GM21528 (cell line): ENCODE results near the gene SOX5.

Source experiments
- ATAC-seq: cut with Tn5 transposase; IDR thresholded peaks from one replicate; pipeline ENCODE4 v1.9.1; 2021; ENCODE audit warnings: mild to moderate bottlenecking, moderate library complexity; ENCODE audit not compliant: unreplicated experiment, low FRiP score

SOX5 gene

GRCh38 chr12:23631786-23632377, 317.6 kb downstream of the SOX5 start:
- no peak for ATAC-seq

GRCh38 chr12:23630524-23630923, 318.9 kb downstream of the SOX5 start:
- ATAC-seq = no peak

- no peak for ATAC-seq
Observed at GRCh38 chr12:23628806-23629205, 320.7 kb downstream of the SOX5 start.

GRCh38 chr12:23626791-23627190, 322.7 kb downstream of the SOX5 start:
- no peak for ATAC-seq

GRCh38 chr12:23621900-23622299, 327.6 kb downstream of the SOX5 start:
- ATAC-seq = no peak

GRCh38 chr12:23618718-23619117, 330.8 kb downstream of the SOX5 start:
- no peak for ATAC-seq

- no peak for ATAC-seq
Observed at GRCh38 chr12:23617749-23618148, 331.7 kb downstream of the SOX5 start.

- no peak for ATAC-seq
Observed at GRCh38 chr12:23614280-23614679, 335.2 kb downstream of the SOX5 start.

- ATAC-seq = no peak
Observed at GRCh38 chr12:23611320-23611719, 338.1 kb downstream of the SOX5 start.

- no peak for ATAC-seq
Observed at GRCh38 chr12:23600919-23601318, 348.6 kb downstream of the SOX5 start.

GRCh38 chr12:23596568-23596967, 352.9 kb downstream of the SOX5 start:
- ATAC-seq = no peak

GRCh38 chr12:23587833-23588559, 361.5 kb downstream of the SOX5 start:
- ATAC-seq = no peak

- ATAC-seq = no peak
Observed at GRCh38 chr12:23585782-23586163, 363.7 kb downstream of the SOX5 start.

- ATAC-seq = no peak
Observed at GRCh38 chr12:23585156-23585781, 364.2 kb downstream of the SOX5 start.

- no peak for ATAC-seq
Observed at GRCh38 chr12:23581913-23582312, 367.6 kb downstream of the SOX5 start.

GRCh38 chr12:23579257-23579656, 370.2 kb downstream of the SOX5 start:
- ATAC-seq = no peak

- ATAC-seq = peak; percentile 78
Observed at GRCh38 chr12:23576372-23576771, 373.1 kb downstream of the SOX5 start.

GRCh38 chr12:23569356-23569755, 380.1 kb downstream of the SOX5 start:
- ATAC-seq = no peak

- no peak for ATAC-seq
Observed at GRCh38 chr12:23566133-23566532, 383.3 kb downstream of the SOX5 start.

GRCh38 chr12:23564451-23565152, 384.9 kb downstream of the SOX5 start:
- ATAC-seq = no peak
